Stimulated activated memory B cell treated with anti-CD40 and anti-IgM and Interleukin-4, amounts not matched to agents 10 μg/mL and 1 μg/mL and 100 μg/mL, for 72 hours (primary cell): ENCODE results near the gene PSAPL1.

ENCODE experiments used
- ATAC-seq: fragments of 150-1000 bp; cut with Tn5 transposase; 2 replicates; pipeline ENCODE4 v1.10.0; 2021
- H3K27ac Mint-ChIP-seq: one replicate; pipeline ENCODE4 v1.8.0; 2022; ENCODE audit warnings: mild to moderate bottlenecking, mixed read lengths
- H3K27me3 Mint-ChIP-seq: one replicate; pipeline ENCODE4 v1.8.0; 2022; ENCODE audit warnings: mixed read lengths
- H3K36me3 Mint-ChIP-seq: one replicate; pipeline ENCODE4 v1.8.0; 2022; ENCODE audit warnings: mixed read lengths
- H3K4me1 Mint-ChIP-seq: one replicate; pipeline ENCODE4 v1.8.0; 2022; ENCODE audit warnings: mixed read lengths
- H3K4me3 Mint-ChIP-seq: one replicate; pipeline ENCODE4 v1.8.0; 2022; ENCODE audit warnings: mild to moderate bottlenecking, moderate library complexity, mixed read lengths
- H3K9me3 Mint-ChIP-seq: one replicate; pipeline ENCODE4 v1.8.0; 2022; ENCODE audit warnings: mixed read lengths

Gene PSAPL1

DNA sequence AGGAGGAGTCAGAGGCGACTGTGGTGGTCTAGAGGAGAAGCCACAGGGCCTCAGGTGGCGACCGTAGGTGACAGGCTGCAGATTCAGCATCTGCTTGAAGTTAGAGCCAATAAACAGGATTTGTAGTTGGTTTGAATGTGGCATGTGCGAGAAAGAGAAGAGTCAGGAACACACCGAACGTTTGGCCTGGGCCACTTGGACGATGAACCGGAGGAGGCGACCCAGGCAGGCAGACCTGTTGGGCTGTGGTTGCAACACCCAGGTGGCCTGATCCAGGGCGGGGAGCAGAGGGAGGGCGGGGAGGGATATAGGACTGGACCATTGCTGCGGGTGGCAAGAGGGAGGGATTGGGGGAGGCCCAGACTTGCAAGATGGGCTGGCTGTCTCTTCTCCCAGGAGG is 10.0 kb upstream of the PSAPL1 start:
- ATAC-seq = no peak
- Mint-ChIP-seq H3K4me3 (no peak overlapping the region), H3K27ac (no peak overlapping the region), H3K9me3 (peaks cover 7% of the 10 kb centered on the region), H3K4me1 (no peaks in the 10 kb centered on the region), H3K27me3 (peaks cover 19% of the 10 kb centered on the region), H3K36me3 (no peaks in the 10 kb centered on the region)

DNA sequence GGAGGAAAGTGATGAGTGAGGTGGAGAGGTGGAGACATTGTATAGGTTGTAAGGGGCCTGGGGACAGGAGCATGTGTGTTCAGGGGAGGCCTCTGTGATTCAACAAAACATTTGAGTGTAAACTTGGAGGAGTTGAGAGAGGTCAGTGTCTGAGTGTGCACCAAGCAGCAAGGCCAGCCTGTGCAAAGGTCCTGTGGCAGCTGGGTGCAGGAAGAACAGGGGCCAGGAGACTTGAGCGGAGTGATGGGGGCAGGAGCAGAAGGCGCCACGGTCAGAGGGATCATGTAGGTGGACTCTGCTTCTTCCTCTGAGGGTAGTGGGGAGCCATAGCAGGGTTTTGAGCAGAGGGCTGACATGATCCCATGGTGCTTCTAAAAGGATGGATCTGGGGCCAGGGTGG is 9.6 kb upstream of the PSAPL1 start:
- peaks cover 19% of the 10 kb centered on the region for H3K27me3 Mint-ChIP-seq
- ATAC-seq = no peak
- H3K4me3 Mint-ChIP-seq = no peak overlapping the region
- H3K27ac Mint-ChIP-seq = no peak overlapping the region
- H3K4me1 Mint-ChIP-seq = no peaks in the 10 kb centered on the region
- H3K36me3 Mint-ChIP-seq = no peaks in the 10 kb centered on the region
- H3K9me3 Mint-ChIP-seq = peaks cover 7% of the 10 kb centered on the region

DNA sequence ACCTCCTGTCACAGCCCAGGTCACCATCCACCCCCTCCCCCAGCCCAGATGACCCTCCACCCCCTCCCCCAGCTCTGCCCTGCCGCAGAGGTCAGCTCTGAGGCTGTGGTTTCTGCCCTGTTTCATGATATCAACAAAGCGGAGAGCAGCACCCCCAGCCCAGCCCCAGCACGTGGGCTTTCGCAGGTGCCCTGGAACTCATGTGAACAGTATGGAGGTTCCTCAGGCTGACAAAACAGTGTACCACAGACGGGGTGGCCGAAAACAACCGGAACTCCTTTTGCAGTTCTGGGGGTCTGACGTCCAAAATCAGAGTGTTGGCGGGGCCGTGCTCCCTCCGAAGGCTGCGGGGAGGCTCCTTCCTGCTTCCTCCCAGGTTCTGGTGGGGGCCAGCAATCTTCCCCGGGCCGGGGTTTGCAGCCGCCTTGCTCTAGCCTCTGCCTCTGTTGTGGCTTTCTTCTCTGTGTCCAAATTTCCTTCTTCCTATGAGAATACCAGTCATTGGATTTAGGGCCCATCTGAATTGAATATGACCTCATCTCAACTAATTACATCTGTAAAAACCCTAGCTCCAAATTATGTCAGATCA is 7.9 kb upstream of the PSAPL1 start:
- Mint-ChIP-seq H3K4me1 (no peaks in the 10 kb centered on the region), H3K27me3 (peaks cover 19% of the 10 kb centered on the region), H3K27ac (no peak overlapping the region), H3K4me3 (no peak overlapping the region), H3K9me3 (peaks cover 4% of the 10 kb centered on the region), H3K36me3 (no peaks in the 10 kb centered on the region)
- no peak for ATAC-seq

DNA sequence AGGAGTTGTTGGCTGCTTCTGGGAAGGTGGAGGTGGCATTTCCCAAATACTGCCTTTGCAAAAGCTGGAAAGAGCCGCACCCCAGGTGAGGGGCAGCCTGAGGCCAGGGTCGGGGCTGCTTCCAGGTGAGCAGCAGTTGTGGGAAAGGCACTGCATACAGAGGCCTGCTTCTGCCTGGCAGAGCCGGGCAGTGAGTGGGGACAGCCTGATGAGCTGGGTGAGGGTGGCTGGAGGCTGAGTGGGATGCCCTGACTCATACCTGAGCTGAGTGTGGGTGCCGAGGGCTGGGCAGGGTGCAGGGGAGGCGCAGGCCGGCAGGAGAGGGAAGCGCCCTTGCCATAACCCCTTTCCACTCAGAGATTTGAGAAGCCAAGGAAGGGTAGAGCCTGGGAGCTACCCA is 6.5 kb upstream of the PSAPL1 start:
- Mint-ChIP-seq H3K27ac (no peak overlapping the region), H3K9me3 (peaks cover 4% of the 10 kb centered on the region), H3K4me1 (no peaks in the 10 kb centered on the region), H3K27me3 (peaks cover 19% of the 10 kb centered on the region), H3K36me3 (no peaks in the 10 kb centered on the region), H3K4me3 (no peak overlapping the region)
- ATAC-seq = no peak

DNA sequence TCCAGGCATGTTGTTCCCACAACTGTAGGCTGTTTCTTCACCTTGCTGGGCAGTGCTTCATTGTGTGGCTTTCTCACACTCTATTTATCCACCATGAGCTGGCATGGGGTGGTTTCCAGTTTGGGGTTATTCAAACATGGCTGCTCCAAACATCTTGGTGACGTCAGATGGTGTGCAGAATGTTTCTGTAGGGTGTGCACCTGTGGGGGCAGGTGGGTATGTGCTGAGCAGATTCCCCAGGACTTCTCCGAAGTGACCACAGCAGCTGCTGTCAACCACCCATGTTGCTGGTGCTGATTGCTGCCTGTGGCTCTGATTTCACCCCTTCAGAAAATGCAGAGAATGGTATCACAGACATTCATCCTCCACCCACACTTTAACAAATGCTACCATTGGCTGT is 5.0 kb upstream of the PSAPL1 start:
- no peaks in the 10 kb centered on the region for H3K36me3 Mint-ChIP-seq
- no peaks in the 10 kb centered on the region for H3K4me1 Mint-ChIP-seq
- peaks cover 4% of the 10 kb centered on the region for H3K9me3 Mint-ChIP-seq
- peaks cover 10% of the 10 kb centered on the region for H3K27me3 Mint-ChIP-seq
- ATAC-seq = no peak
- no peak overlapping the region for H3K27ac Mint-ChIP-seq
- no peak overlapping the region for H3K4me3 Mint-ChIP-seq

DNA sequence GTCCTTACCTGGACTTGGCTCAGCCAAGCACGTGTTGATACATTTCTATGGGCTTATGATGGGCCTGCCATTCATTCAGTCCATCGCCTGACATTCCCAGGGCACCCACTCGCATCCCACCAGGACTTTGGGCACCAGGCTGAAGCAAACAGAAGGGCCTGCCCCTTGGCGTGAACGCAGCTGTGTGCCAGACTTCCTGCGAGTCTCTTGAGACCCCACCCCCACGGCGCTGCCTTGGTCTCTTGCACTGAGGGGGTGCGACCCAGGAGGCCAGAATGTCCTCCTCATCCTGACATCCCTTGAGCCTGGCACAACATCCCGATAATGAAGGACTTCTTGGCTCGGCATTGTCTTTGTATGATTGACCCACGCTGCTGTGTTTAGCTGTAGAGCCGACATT is 1.5 kb upstream of the PSAPL1 start:
- H3K36me3 Mint-ChIP-seq = no peaks in the 10 kb centered on the region
- H3K4me3 Mint-ChIP-seq = no peak overlapping the region
- H3K4me1 Mint-ChIP-seq = no peaks in the 10 kb centered on the region
- H3K27me3 Mint-ChIP-seq = no peaks in the 10 kb centered on the region
- H3K27ac Mint-ChIP-seq = no peak overlapping the region
- no peaks in the 10 kb centered on the region for H3K9me3 Mint-ChIP-seq
- no peak for ATAC-seq

DNA sequence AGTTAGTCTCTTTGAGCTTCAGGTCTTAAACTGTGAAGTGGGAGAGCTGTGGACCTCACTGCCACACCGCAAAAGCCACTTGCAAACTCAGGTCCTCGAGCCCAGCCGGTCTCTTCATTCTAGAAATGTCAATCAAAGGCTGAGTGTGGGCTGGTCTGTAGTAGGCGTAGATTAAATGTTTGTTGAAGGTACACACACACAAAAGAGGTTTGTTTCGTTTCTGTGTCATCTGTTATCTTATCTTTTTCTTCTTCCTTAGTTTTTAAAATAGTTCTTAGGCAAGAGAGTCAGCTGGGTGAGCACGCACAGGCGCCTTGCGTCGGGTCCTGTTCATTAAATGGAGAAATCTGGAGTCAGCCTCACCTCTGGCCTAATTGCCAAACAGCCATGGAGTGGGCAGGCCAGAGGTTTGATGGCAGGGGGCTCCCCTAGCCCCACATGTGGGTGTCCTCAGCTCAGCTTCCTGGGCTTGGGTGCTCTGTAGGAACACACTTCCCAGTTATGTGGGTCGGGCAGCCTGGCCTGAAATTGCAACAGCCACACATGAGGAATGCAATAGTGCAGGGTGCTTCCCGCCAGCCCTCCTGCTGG is 836 bp upstream of the PSAPL1 start:
- H3K4me3 Mint-ChIP-seq = no peak overlapping the region
- H3K4me1 Mint-ChIP-seq = no peaks in the 10 kb centered on the region

DNA sequence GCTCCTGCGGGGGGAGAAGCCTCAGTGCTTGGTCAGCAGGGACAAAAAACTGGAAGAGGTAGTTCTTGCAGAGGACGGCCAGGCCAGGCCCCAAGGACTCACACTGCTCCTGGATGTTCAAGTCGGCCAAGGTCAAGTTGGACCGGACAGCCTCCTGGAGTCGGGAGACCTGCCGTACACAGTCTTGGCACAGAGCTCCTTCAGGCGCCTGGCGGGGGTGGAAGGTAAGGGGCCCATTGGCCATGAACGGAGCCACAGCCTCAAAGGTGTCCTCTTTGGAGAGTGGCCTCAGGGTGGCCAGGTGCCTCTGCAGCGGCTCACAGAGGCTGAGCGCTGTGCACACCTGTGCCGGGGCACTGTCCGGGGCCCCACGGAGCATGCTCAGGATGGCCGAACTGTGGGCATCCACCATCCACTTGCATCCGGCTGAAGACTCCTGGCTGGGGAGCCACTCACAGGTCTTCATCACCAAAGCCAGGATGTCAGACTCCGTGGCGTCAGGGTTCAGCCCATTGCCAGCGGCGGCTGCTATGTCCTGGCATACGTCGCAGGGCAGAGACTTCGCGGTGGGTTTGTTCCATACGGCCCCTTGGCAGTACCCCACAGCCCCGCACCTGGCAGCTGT is 477 bp downstream of the PSAPL1 start:
- Mint-ChIP-seq H3K9me3 (no peaks in the 10 kb centered on the region), H3K4me3 (no peak overlapping the region), H3K36me3 (no peaks in the 10 kb centered on the region), H3K27me3 (no peaks in the 10 kb centered on the region), H3K27ac (no peak overlapping the region), H3K4me1 (no peaks in the 10 kb centered on the region)
- ATAC-seq = no peak

More for the DNA sequence above, 836 bp upstream of the PSAPL1 start:
- ATAC-seq = no peak
- no peak overlapping the region for H3K27ac Mint-ChIP-seq
- no peaks in the 10 kb centered on the region for H3K9me3 Mint-ChIP-seq
- no peaks in the 10 kb centered on the region for H3K36me3 Mint-ChIP-seq
- H3K27me3 Mint-ChIP-seq = no peaks in the 10 kb centered on the region

DNA sequence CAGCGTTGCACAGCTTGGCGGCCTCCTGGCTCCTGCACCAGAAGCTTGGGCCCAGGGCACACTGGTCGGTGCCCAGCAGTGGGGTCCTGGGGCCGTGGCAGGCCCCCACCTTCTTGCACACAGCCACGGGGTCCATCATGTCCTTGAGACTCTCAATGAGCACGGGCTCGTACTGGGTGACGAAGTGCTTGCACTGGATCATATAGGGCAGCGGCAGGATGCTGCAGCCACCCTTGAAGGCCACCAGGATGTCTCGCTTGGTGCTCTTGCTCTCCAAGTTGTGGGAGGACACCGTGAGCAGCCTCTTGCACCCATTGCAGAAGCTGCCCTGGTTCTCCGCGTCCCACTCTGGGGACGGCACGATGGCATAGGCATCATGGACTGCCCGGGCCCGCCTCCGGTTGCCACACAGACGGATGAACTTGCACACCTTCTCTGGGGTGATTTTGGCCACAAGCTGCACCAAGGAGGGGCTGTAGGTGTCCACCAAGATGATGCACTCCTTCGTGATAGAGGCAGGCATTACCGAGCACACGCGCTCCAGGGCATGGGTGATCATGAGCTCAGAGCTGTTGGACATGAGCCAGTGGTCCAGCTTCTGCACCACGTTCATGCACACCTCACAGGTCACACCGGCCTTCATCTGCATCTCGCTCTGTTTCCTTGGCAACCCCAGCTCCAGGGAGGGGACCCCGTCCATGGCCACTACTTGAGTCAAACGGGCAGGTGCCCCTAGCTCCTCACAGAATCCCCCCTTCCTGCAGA is 1.2 kb downstream of the PSAPL1 start:
- no peaks in the 10 kb centered on the region for H3K4me1 Mint-ChIP-seq
- no peak overlapping the region for H3K27ac Mint-ChIP-seq
- ATAC-seq = no peak
- no peaks in the 10 kb centered on the region for H3K9me3 Mint-ChIP-seq
- H3K4me3 Mint-ChIP-seq = no peak overlapping the region
- no peaks in the 10 kb centered on the region for H3K36me3 Mint-ChIP-seq
- no peaks in the 10 kb centered on the region for H3K27me3 Mint-ChIP-seq

DNA sequence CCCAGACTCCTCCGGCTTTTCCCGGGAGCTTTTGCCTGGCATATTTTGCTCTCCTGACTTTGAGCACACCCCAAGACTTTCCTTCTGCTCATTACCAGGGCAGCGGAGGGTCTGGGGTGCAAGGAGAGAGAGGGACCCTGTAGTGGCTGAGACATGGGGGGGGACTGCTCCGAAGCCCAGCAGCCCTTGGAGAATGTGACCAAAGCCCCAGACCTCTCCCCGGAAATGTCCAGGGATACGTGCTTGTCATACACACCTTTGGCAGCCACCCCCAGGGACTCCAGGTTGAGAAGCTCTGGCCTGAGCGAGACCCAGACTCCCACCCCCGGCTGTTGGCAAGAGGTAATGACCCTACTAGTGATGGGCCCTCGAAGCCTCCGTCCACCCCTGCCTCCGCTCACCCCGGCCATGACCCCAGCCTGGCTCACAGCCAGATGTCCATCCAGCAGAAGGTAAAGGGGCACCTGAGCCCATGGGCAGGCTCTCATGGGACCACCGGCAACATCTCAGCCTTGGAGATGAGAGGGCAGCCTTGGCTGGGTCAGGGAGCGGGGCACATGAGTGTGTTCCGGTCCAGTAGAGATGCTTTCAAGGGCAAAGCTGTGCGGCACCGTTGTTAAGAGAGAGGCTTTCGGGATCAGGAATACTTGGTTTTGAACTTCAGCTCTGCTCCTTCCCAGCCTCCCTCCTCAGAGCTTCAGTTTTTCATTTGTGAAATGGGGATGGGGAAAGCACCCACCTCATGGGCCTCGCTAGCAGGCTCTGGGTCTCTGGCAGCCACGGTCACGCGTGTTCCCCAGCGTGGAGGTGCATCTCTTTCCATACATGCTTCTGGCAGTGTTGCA is 2.0 kb downstream of the PSAPL1 start:
- ATAC-seq = no peak
- no peak overlapping the region for H3K4me3 Mint-ChIP-seq
- no peaks in the 10 kb centered on the region for H3K9me3 Mint-ChIP-seq
- no peak overlapping the region for H3K27ac Mint-ChIP-seq
- no peaks in the 10 kb centered on the region for H3K36me3 Mint-ChIP-seq
- no peaks in the 10 kb centered on the region for H3K27me3 Mint-ChIP-seq
- no peaks in the 10 kb centered on the region for H3K4me1 Mint-ChIP-seq

DNA sequence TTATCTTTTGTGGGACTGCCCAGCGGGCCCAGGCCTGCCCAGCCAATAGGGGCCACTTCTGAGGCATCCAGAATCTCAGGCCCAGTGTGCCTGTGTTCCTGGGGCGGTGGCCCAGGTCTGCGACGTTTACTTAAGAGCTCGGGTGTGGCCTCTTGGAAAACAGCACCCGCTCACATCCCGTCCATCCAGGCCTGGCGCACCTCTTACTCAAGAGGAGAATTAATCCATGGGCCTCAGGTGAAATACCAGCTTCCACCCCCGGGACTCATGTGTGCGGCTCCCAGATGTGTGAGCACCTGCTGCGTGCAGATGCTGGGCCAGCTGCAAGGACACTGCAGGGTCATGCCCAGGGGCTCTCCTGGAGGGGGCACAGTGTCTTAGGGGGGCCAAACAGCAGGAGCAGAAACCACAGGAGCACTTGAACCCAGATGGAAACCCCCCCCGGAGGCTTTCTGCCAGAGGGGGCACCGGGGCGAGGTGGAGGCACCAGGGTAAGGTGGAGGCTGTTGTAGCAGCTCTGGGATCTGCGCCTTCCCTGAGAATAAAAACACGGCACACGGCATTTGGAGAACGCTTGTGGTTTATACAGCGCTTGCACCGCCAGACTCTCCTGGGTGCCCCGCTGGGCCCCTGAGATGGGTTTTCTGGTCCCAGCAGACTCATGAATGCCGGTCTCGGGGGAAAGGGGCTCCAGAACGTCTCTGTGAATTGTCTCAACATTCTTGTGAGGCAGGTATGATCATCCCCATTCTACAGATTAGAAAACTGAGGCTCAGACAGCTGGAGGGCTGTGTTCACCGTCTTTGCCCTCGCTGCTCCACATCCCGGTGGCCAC is 2.8 kb downstream of the PSAPL1 start:
- Mint-ChIP-seq H3K9me3 (no peaks in the 10 kb centered on the region), H3K36me3 (no peaks in the 10 kb centered on the region), H3K4me1 (no peaks in the 10 kb centered on the region), H3K27ac (no peak overlapping the region), H3K4me3 (no peak overlapping the region), H3K27me3 (no peaks in the 10 kb centered on the region)
- ATAC-seq = no peak

DNA sequence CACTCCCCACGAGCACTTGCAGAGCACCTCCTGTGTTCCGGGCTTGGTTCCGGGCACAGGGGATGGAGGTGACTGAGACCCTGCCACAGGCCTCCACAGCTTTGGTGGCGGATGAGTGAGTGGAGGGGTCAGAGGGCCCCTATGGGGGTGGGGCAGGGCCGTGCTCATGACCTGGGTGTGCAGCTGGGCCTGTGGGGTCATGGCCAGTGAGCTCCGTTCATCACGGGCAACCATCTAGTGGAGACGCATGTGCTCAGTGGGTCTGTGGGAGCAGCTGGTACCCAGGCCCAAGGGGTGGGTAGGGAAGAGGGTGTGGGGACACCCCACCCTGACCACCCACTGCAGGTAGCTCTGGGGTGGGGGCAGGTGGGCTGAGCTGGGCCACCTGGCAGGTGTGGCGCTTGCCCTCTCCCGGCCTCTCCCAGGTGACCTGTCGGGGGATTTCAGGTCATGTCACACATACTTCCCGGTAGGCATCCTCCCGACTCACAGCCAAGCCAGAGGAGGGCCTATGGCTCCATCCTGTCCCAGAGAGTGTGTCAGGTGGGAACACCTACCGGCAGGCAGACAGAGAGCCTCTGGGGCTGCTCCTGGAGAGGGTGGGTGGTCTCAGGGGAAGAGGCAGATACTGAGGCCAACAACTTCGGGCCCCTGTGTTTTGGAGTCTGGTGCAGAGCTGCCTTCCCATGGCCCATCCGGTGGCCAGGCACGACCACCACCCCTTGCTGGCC is 3.6 kb downstream of the PSAPL1 start:
- no peaks in the 10 kb centered on the region for H3K4me1 Mint-ChIP-seq
- H3K4me3 Mint-ChIP-seq = no peak overlapping the region
- H3K9me3 Mint-ChIP-seq = no peaks in the 10 kb centered on the region
- no peaks in the 10 kb centered on the region for H3K27me3 Mint-ChIP-seq
- ATAC-seq = peak; percentile 44
- H3K36me3 Mint-ChIP-seq = no peaks in the 10 kb centered on the region
- H3K27ac Mint-ChIP-seq = no peak overlapping the region

DNA sequence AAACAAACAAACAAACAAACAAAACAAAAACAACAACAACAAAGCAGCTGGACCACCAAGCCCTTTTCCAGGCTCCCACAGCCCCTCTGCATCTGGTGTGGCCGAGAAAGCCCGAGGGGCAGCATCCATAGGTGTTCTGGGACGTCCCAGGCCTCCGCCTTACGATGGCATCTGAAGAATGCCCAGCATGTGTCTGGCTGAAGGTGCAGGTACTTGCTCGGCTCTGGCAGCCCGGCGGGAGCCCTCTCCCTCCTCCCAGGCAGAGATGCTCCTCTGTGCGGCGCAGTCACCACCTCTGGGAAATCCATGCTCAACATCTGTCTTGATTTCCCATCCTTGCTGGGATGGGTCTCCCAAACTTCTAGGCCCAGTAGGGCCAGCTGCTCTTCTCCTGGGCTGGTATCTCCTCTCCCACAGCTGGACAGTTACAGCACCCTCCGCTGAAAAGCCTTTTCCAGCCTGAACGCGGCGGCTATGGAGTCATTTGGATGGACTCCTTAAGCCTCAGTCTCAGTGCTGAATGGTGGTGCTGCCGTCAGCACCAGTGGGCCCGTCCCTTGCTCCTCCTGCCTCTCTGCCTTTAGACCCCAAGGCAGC is 4.3 kb downstream of the PSAPL1 start:
- Mint-ChIP-seq H3K4me3 (no peak overlapping the region), H3K4me1 (no peaks in the 10 kb centered on the region), H3K36me3 (no peaks in the 10 kb centered on the region), H3K9me3 (no peaks in the 10 kb centered on the region), H3K27ac (no peak overlapping the region), H3K27me3 (no peaks in the 10 kb centered on the region)
- no peak for ATAC-seq
